Dermis blood vessel endothelial cell (primary cell): ENCODE data around the gene MYH16. TPM values are rescaled to one million over a fixed set of nuclear protein-coding genes. Genes with fewer than 3 reads are reported as not detected.
"Not testable (repeated sequence)": the region's sequence is repeated elsewhere in the genome, so short reads cannot be mapped to it uniquely, and the experiment has no call there.

Experiments
- DNase-seq: peaks from one replicate; pipeline ENCODE4 v3.0.0; 2010
- total RNA-seq: library from RNA; depleted of rRNA; stranded (reverse); fragments of >200 nt; gene quantifications from 2 replicates; pipeline ENCODE4 v1.2.3, GENCODE V29; 2014

Gene MYH16
- total RNA-seq, 1 donor from 2014 or later = not detected

DNA sequence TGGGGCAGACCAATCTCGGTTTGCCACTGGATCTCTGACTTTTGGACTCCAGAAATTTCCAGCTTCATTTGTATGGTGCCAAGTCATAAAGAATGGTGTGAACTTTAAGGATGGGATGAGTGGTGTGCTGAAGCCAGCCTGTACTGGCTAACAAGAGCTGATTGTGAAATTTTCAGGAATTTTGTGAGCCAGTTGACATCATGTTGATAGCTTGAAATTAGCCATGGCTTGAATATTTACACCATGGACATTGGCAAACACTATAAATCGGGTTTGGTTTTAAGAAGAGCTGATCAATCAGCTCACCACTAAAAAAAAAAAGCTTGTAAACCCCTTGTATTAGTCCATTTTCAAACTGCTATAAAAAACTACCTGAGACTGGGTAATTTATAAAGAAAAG, 14.1 kb upstream of the MYH16 start:
- no peak for DNase-seq

DNA sequence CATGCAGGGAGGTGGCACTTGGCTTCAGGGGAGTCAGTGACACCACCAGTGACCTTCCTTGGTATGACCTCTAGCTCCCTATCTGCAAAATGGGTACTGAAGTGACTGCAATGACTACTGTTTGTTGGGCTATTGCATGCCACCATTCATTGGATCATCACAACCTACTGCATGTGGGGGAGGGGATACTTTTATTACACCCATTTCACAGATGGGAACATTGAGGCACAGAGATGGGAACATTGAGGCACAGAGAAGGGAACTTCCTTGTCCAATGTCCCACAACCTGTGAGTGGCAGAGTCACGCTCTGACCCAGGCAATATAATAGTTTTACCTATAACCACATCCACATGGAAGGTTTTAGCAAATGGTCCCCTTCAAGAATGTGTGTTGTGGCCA, 12.2 kb upstream of the MYH16 start:
- no peak for DNase-seq

DNA sequence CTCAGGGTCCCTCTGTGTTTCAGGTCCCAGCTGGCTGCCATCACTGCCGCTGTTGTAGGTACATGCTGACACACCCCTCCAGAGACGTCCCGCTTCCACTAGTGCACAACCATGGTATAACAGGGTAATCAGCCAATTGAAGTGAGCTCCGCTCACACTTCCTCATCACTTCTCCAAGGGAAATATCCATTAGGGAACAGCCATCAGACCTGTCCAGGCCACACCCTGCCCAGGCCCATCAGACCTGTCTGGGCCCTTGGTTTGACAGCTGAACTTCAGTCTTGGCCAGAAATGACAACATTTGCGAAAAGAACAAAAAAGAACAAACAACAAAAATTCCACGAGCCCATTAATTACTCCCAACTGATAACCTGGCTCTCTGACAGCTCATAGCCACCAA, 11.0 kb upstream of the MYH16 start:
- no peak for DNase-seq

DNA sequence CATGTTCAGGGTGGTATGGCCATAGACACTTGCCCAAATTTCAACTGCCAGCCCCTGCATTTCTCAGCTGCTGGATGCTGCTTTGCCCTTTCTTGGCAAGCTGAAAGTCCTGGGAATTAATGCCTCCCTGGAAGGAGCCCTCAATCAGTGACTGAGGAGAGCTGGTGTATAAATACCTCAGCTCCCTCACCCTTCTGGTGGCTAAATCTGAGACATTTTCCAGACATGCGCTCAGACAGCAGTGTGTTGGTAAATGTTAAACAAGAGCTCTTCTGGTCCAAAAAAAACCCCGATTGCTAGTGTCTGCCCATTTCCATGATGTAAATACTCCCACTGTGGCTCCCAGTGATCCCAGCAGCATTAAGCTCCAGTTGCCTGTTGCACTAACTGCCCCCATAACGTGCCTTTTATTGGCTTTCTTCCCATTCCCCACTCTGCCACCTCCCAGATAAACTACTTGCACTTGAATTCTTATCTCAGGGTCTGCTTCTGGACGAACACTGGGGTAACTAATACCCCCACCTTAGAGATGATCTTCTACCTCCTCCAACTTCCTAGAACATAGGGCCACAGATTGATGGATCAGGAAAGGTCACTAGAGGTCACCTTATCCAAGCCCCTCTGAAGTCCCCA, 6.7 kb upstream of the MYH16 start:
- no peak for DNase-seq

DNA sequence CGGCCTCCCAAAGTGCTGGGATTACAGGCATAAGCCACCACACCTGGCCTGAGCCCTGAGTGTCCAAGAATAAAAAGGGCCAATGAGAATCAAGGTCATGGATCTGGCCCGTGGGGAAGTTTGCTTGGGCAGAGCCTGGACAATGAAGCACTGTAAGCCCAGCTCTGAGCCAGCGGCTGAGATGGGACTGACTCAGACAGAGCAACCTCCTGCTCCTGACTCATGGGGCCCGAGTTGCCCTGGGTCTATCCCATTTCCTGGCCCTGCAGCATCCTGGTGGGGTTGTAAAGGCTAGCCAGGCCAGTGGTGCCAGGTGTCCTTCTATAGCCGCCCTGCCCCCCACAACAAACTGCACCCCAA, 5.2 kb upstream of the MYH16 start:
- DNase-seq = peak; percentile 89

DNA sequence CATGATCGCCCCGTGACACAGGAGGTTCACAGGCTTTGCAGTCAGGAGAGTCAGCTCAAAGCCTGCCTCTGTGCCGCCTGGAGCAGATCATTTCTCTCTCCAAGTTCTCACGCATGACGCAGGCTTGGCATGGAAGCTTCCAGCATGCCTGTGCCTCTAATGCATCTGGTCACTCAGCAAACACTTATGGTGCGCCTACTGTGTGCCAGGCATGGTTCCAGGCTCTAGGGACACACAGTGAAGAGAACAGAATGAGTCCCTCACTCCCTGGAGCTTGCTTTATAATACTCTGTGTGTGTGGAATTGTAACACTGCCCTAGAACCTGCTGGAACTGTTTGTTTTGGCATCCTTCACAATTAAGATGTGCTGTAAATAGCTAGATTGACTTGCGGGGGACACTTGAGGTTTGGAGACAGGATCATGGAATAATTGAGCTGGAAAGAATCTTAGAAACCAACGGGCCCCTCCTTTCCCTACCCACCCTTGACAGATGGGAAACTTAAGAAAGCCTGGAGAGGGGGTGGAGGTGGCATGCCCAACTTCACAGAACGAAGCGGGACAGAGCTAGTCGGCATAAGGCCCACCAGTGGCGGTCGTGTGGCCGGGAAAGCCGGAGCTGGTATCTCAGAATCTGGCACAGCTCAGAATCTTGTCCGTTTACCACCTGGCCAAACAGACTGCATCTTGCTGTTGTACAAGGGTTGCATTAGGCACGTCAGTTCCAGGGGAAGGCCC, 4.6 kb upstream of the MYH16 start:
- peak; percentile 32 for DNase-seq

DNA sequence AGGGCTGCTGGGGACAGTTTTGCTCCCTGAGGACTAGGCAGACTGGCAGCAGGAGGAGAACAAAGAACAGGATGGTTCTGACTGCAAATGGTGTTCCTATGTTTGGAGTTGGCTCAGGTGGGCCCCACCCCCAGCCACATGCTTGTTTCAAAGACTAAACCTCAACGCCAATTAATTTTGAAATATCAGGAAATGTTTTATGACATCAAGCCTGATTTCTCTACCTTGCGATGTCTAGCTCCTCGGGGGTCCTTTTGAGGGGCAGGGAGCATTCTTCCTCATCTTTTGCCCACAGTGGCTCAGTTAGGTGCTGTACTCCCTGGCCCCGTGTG, 4.1 kb upstream of the MYH16 start:
- DNase-seq = no peak

DNA sequence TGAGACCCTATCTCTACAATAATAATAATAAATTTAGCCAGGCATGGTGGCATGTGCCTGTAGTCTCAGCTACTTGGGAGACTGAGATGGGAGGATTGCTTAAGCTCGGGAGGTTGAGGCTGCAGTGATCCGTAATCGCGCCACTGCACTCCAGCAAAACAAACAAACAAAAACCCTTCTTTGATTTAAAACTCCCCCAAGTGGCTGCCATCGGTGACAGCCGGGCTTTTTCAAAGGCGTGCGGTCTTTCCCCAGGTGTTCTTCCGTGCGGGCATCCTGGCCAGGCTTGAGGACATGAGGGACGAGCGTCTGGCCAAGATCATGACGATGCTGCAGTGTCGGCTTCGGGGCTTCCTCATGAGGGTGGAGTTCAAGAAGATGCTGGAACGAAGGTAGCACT, 1.9 kb upstream of the MYH16 start:
- no peak for DNase-seq

DNA sequence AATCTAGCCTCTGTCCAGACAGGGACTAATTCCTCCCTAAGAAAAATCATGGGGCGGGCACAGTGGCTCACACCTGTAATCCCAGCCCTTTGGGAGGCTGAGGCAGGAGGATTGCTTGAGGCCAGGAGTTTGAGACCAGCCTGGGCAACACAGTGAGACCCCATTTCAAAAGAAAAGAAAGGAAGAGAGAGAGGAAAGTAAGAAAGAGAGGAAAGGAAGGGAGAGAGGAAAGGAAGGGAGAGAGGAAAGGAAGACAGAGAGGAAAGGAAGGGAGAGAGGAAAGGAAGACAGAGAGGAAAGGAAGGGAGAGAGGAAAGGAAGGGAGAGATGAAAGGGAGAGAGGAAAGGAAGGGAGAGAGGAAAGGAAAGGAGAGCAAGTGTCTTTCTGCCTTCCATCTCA, 922 bp downstream of the MYH16 start:
- DNase-seq = not testable (repeated sequence)

DNA sequence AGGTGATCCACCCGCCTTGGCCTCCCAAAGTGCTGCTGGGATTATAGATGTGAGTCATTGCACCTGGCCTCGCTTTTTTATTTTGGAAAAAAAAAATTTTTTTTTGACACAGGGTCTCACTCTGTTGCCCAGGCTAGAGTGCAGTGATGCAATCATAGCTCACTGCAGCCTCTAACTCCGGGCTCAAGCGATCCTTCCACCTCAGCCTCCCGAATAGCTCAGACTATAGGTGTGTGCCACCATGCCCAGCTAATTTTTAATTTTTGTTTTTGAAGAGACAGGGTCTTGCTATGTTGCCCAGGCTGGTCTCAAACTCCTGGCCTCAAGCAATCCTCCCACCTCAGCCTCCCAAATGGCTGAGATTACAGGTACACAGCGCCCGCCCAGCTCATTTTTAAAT, 2.3 kb downstream of the MYH16 start:
- not testable (repeated sequence) for DNase-seq

DNA sequence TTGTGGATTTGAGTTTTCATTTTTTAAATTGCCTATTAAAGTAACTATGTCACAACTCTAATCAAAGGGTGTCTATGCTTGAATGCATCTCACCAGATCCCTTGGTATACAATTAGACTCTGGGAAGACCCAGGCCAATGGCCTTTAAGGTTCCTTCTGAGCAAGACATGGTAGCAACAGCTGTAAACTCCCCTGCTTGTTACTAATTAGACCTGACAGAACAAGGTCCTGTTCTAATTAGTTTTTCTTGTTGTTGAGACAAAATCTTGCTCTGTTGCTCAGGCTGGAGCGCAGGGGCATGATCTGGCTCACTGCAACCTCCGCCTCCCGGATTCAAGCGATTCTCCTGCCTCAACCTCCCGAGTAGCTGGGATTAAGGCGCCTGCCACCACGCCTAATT, 2.9 kb downstream of the MYH16 start:
- DNase-seq = no peak

DNA sequence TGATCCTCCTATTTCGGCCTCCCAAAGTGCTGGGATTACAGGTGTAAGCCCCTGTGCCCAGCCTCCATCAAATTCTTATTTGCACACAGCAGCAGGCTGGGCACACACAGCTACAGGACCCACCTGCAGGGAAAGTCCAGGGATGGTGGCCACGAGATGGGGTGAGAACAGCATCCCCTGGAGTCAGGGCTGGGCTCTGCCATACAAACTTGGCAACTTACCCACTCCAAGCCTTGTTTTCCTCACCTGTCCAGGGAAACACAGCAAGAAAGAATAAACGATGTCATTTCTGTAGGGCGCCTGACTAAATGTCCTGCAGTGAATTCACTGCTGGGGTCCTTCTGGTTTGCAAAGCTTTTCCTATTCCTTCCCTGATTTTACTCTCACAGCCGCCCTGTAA, 5.5 kb downstream of the MYH16 start:
- DNase-seq = no peak

DNA sequence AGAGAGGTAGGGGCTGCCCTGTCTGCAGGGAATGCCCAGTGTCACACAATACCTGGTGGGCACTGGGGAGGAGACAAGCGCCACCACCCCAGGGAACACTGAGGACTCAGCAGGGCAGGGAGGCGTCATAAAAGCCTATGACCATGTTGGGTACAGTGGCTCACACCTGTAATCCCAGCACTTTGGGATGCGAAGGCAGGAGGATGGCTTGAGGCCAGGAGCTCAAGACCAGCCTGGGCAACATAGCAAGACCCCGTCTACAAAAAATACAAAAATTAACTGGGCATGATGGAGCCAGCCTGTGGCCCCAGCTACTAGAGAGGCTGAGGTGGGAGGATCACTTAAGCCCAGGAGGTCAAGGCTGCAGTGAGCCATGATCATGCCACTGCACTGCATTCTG, 11.5 kb downstream of the MYH16 start:
- DNase-seq = not testable (repeated sequence)

DNA sequence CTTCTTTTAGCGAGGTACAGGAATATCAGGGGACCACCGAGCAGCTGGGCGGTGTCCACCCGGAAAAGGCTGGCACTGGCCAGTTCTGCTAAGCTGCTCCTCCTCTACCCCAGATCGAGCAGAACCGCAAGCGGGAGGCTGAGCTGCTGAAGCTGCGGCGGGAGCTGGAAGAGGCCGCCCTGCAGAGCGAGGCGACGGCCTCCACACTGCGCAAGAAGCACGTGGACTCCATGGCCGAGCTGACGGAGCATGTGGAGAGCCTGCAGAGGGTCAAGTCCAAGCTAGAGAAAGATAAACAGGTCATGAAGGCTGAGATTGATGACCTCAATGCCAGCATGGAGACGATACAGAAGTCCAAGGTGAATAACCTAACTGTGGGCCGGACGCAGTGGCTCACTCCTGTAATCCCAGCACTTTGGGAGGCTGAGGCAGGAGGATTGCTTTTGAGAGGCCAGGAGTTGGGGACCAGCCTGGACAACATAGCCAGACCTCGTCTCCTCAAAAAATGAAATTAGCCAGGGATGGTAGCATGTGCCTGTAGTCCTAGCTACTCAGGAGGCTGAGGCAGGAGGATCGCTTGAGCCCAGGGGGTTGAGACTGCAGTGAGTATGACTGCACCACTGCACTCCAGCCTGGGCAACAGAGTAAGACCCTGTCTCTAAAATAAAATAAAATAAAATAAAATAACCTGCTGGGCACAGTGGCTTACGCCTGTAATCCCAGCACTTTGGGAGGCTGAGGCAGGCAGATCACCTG, 15.3 kb downstream of the MYH16 start:
- DNase-seq = no peak

DNA sequence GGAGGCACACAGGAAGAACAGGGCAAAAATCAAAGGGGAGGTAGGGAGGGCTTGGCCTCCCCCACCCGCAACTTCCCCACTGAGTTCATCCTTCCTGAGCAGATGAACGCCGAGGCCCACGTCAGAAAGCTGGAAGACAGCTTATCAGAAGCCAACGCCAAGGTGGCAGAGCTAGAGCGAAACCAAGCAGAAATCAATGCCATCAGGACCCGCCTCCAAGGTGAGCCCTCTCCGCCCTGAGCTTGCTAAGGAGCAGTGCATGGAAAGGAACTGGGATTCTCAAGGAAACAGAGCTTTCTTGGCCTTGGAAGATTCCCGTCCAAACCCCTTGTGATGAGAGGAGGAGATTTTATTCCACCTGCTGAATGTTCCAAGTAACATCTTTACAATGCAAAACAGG, 16.5 kb downstream of the MYH16 start:
- no peak for DNase-seq

DNA sequence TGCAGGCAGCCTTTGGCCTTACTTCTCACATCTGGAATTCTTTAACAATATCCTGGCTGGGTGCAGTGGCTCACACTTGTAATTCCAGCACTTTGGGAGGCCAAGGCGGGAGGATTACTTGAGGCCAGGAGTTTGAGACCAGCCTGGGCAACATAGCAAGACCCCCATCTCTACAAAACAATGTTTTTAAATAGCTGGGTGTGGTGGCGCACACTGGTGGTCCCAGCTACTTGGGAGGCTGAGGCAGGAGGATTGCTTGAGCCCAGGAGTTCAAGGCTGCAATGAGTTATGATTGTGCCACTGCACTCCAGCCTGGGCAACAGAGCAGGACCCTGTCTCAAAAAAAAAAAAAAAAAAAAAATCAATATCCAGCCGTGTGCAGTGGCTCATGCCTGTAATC, 17.5 kb downstream of the MYH16 start:
- not testable (repeated sequence) for DNase-seq

DNA sequence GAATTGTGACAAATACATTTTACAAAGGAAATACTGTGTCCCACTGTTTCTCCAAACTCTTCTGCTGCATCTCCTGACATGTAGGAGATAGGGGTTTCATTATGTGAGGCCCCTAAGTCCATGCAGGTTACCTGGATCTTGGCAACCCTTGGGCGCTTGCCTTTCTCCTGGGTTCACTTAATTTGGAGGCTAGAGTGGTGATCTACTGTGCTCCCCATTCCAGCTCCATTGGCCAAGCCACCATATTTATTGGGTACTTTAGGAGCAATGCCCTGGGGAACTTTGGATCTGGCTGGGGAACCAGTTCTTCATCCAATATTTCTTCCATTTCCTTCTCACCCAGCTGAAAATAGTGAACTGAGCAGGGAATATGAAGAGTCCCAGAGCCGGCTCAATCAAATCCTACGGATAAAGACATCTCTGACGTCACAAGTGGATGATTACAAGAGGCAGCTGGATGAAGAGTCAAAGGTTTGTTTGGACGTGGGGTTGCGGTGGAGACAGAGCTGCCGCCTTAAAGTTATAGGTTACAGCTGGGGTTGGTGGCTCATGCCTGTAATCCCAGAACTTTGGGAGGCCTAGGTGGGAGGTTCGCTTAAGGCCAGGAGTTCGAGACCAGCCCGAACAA, 18.5 kb downstream of the MYH16 start:
- no peak for DNase-seq

DNA sequence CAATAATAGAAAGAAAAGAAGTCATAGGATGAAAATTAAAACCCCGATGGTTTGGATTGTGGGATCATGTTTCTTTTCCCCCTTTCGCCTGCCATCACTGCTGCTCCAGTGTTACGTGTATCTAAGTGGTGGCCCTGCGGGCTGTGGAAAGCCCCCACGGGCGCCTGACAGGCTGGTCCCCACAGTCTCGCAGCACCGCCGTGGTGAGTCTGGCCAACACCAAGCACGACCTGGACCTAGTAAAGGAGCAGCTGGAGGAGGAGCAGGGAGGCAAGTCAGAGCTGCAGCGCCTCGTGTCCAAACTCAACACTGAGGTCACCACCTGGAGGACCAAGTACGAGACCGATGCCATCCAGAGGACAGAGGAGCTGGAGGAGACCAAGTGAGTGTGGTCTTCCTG, 19.5 kb downstream of the MYH16 start:
- DNase-seq = no peak

DNA sequence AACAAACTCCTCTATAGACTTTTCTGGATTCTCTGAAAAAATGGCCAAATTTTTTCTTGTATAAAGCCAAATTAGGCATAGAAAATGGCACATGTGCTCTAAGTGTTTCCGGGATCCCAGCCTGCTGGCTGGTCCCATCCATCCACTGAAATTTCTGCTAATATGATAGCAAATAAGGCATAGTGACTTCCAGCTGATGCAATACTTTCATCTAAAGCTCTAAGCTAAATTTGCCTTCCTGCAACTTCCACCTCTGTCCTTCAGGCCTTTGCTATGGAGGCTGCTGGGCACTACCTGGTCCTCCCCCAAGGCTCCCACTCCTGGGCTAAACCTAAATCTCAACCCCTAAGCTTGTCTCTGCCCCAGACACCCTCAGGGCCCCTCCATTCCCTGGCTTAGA, 20.5 kb downstream of the MYH16 start:
- no peak for DNase-seq

DNA sequence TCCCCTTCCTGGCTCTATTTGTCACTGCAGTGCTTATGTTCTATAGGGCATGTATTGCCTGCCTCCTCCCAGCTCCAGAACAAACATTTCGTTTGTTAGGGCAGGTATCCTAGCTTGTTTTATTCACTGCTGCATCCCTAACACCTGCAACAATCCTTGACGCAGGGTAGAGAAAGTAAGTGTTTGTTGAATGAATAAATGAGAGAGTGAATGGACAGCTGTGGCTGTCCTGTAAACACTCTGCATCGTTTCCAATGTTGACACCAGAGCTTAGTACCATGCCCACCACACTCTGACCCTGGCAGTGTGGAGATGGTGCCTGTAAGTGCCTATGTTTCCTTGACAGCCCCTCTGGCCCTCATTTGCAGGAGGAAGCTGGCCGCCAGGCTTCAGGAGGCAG, 21.0 kb downstream of the MYH16 start:
- no peak for DNase-seq

DNA sequence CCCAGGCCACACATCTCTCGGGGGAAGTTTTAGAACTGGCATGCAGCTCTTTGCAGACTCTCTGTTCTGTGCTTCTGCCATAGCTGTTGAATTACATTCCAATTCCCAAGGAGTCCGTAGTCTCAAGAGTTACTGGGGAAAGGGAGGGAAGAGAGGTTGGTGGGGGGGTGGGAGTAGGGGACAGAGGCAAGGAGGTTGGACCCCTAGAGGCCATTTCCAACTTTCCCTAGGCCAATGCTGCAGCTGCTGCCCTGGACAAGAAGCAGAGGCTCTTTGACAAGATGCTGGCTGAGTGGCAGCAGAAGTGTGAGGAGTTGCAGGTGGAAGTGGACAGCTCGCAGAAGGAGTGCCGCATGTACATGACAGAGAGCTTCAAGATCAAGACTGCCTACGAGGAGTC, 23.8 kb downstream of the MYH16 start:
- no peak for DNase-seq

DNA sequence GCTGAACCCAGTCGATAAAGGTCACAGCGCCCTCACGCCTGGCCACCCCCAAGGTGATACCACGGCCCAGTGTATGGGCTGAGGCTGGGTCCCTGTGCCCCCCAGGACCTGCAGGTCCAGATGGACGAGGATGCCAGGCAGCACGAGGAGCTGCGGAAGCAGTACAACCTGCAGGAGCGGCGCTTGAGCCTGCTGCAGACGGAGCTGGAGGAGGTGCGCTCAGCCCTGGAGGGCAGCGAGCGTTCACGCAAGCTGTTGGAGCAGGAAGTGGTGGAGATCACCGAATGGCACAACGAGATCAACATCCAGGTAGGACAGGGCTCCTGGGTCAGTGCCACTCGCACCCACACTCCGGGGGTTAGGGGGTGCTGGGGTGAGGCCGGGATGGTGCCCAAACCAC, 28.9 kb downstream of the MYH16 start:
- no peak for DNase-seq

DNA sequence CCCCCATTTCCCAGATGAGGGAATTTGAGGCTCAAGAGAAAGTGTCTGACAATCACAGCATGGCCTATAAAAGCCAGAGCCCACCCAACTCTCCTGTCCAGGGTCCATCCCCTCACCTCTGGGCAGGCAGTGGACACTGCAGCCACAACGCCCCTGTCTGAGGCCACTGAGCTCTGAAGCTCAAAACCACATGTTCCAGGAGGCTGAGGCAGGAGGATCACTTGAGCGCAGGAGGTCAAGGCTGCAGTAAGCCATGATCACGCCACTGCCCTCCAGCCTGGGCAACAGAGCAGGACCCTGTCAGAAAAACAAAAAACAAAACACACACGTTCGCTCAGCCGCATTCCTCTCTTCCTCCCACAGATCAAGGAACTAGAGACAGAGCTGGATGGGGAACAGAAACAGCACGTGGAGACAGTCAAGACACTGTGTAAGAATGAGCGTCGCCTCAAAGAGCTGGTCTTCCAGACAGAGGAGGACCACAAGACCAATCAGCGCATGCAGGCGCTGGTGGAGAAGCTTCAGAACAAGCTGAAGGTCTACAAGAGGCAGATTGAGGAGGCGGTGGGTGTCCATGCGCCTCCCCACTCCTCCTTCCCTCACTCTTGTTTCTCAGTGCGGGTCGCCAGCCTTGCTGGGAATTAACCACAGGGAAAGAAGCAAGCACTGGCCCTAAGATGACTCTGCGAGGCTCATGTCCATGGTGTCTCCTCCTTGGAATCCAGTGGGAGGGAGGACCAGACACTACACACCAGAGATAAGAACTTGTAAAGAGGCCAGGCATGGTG, 33.0 kb downstream of the MYH16 start:
- no peak for DNase-seq
